K562 (cell line): ENCODE measurements around the gene FANCD2. TPM values are rescaled to one million over a fixed set of nuclear protein-coding genes. Genes with fewer than 3 reads are reported as not detected.

Source experiments
- ATAC-seq: fragments of 200-7000 bp; cut with Tn5 transposase; 3 replicates; pipeline ENCODE4 v1.9.1; 2020; ENCODE audit warnings: moderate library complexity
- BruUV-seq: library from RNA; stranded (reverse); fragments of 400-500 nt; replicated peaks from 2 replicates; lab custom pipeline; 2021; lab: Mats Ljungman, UMichigan
- CTCF ChIA-PET: fragments of 300-600 bp; formaldehyde crosslinking; extraction: SDS; loops from one replicate; lab custom pipeline; 2021; ENCODE audit warnings: low intra/inter-chr PET ratio; lab: Yijun Ruan, JAX
- POLR2A ChIA-PET: fragments of 300-600, 350-650 bp; sonication (Branson Sonifier 250); formaldehyde crosslinking; extraction: SDS; loops from one replicate; lab custom pipeline; 2021; ENCODE audit warnings: antibody characterized with exemption, inconsistent platforms; lab: Yijun Ruan, JAX
- DNase-seq, 4 experiments: peaks; one replicate each; pipeline versions ENCODE4 v3.0.0 to v3.0.0-alpha.2; 2011 to 2018; ENCODE audit warnings: low spot score in 3 of 4, mixed read lengths in 3 of 4; ENCODE audit errors: extremely low read depth in 1 of 4
- FAIRE-seq: peaks from 2 replicates; lab custom pipeline; 2011; peaks lifted over from hg19 to GRCh38; lab: Jason Lieb, UNC
- H2AFZ ChIP-seq: 2 replicates; pipeline ENCODE4 v1.6.0; 2011; ENCODE audit warnings: low read depth, low read length, control low read depth, inconsistent platforms
- H3K27ac ChIP-seq: fragments of 200-600 bp; 3 replicates; pipeline ENCODE4 v1.8.0; 2011; ENCODE audit warnings: low read depth, mild to moderate bottlenecking, control low read depth, inconsistent platforms, low read length, moderate library complexity, mixed read lengths; ENCODE audit errors: extremely low read depth
- H3K27me3 ChIP-seq, 2 experiments: fragments of 300-600 bp in 1 of 2; 2 replicates in 1 of 2; 3 replicates in 1 of 2; pipeline versions ENCODE4 v1.6.0 to v1.8.0; 2011; ENCODE audit warnings: inconsistent platforms in 2 of 2, low read length in 2 of 2, mild to moderate bottlenecking in 1 of 2, mixed read lengths in 1 of 2, moderate library complexity in 1 of 2; ENCODE audit not compliant: control insufficient read depth in 2 of 2, insufficient read depth in 2 of 2
- H3K36me3 ChIP-seq: fragments of 300-600 bp; 3 replicates; pipeline ENCODE4 v1.8.0; 2011; ENCODE audit warnings: mild to moderate bottlenecking, low read length, inconsistent platforms; ENCODE audit not compliant: control insufficient read depth, insufficient read depth
- H3K4me1 ChIP-seq, 2 experiments: fragments of 200-600 bp in 1 of 2; replicated peaks in 1 of 2; 2 replicates in 1 of 2; 3 replicates in 1 of 2; pipeline versions ENCODE4 v1.5.1 to v1.8.0; 2011; ENCODE audit warnings: inconsistent platforms in 2 of 2, low read length in 2 of 2, mild to moderate bottlenecking in 1 of 2, mixed read lengths in 1 of 2, moderate library complexity in 1 of 2; ENCODE audit not compliant: control insufficient read depth in 2 of 2, insufficient read depth in 2 of 2
- H3K4me2 ChIP-seq: 2 replicates; pipeline ENCODE4 v1.6.1; 2011; ENCODE audit warnings: low read length, control low read depth, inconsistent platforms, mixed read lengths; ENCODE audit not compliant: insufficient read depth
- H3K4me3 ChIP-seq: fragments of 200-600 bp; sonication (generic), shearing (Covaris generic); 2 replicates; pipeline ENCODE4 v1.5.1; 2016; ENCODE audit warnings: control low read depth, inconsistent platforms
- H3K79me2 ChIP-seq: fragments of 200-600 bp; 3 replicates; pipeline ENCODE4 v1.8.0; 2011; ENCODE audit warnings: low read length, inconsistent platforms; ENCODE audit not compliant: control insufficient read depth, insufficient read depth
- H3K9ac ChIP-seq, 2 experiments: 2 replicates each; pipeline versions ENCODE4 v1.6.0 to v1.6.1; 2011; ENCODE audit warnings: low read depth in 2 of 2, low read length in 2 of 2, control low read depth in 1 of 2, inconsistent platforms in 1 of 2, mild to moderate bottlenecking in 1 of 2, mixed read lengths in 1 of 2; ENCODE audit not compliant: insufficient read depth in 1 of 2
- H3K9me1 ChIP-seq: one replicate; pipeline ENCODE4 v1.6.0; 2011; ENCODE audit warnings: inconsistent platforms, mild to moderate bottlenecking, low read length, moderate library complexity; ENCODE audit not compliant: control insufficient read depth, insufficient read depth
- H3K9me3 ChIP-seq: replicated peaks from 2 replicates; pipeline ENCODE4 v1.5.1; 2011; ENCODE audit warnings: low read depth, low read length, inconsistent platforms; ENCODE audit not compliant: control insufficient read depth, insufficient read depth
- H4K20me1 ChIP-seq: replicated peaks from 2 replicates; pipeline ENCODE4 v1.6.1; 2011; ENCODE audit warnings: low read length, inconsistent platforms, mixed read lengths; ENCODE audit not compliant: control insufficient read depth, insufficient read depth
- ARID2 ChIP-seq: fragments of 450-650 bp; IDR thresholded peaks from 2 replicates; pipeline ENCODE4 v1.6.1; 2017; ENCODE audit warnings: antibody characterized with exemption, mild to moderate bottlenecking
- CTCF ChIP-seq, 3 experiments: IDR thresholded peaks in 2 of 3; conservative IDR thresholded peaks in 1 of 3; 2 replicates each; pipeline ENCODE4 v1.5.1; 2011 to 2012; ENCODE audit warnings: low read length in 3 of 3, mild to moderate bottlenecking in 3 of 3, control low read depth in 2 of 3, improper control_type of control experiment in 1 of 3, inconsistent platforms in 1 of 3, low read depth in 1 of 3, mixed read lengths in 1 of 3, moderate library complexity in 1 of 3; ENCODE audit not compliant: insufficient read depth in 2 of 3
- HMGXB4 ChIP-seq: sonication (generic); formaldehyde crosslinking; IDR thresholded peaks from 2 replicates; pipeline ENCODE4 v1.8.1; 2023; ENCODE audit warnings: mild to moderate bottlenecking, missing genetic modification reagents
- HNRNPUL1 ChIP-seq: fragments of 200-400 bp; formaldehyde crosslinking; IDR thresholded peaks from 2 replicates; pipeline ENCODE4 v1.6.1; 2017; ENCODE audit warnings: low read length
- NR4A1 ChIP-seq, 2 experiments: fragments of 250-450 bp in 1 of 2; fragments of 450-650 bp in 1 of 2; sonication (Bioruptor Pico) in 1 of 2; IDR thresholded peaks; 2 replicates each; pipeline versions ENCODE4 v1.4.0 to v1.6.1; 2016 to 2020; ENCODE audit warnings: mild to moderate bottlenecking in 2 of 2, missing compliant biosample characterization in 1 of 2, missing genetic modification characterization in 1 of 2, moderate library complexity in 1 of 2
- SMARCA5 ChIP-seq: fragments of 450-650 bp; IDR thresholded peaks from 2 replicates; pipeline ENCODE4 v1.6.1; 2016
- ZNF280B ChIP-seq: fragments of 250-450 bp; sonication (Bioruptor Pico); IDR thresholded peaks from 2 replicates; pipeline ENCODE4 v1.5.1; 2021; ENCODE audit warnings: mild to moderate bottlenecking
- ZNF518B ChIP-seq: fragments of 250-450 bp; sonication (Bioruptor Pico); IDR thresholded peaks from 2 replicates; pipeline ENCODE4 v1.5.0; 2021; ENCODE audit warnings: mild to moderate bottlenecking, moderate library complexity
- WGBS: fragments of 100-300 bp; shearing (Covaris generic); methylation state at CpG from one replicate; pipeline ENCODE4 v1.1.6; 2016; ENCODE audit warnings: low coverage, mixed read lengths; ENCODE audit not compliant: insufficient coverage; ENCODE audit errors: missing lambda C conversion rate; 5-methylcytosine and 5-hydroxymethylcytosine counted together
- in situ Hi-C: fragments of 300-500 bp; cut with MboI; formaldehyde crosslinking; loops from 4 replicates; pipeline ENCODE4 v1.15.0; 2018; ENCODE audit warnings: inconsistent platforms, mixed read lengths
- intact Hi-C: fragments of 100-400 bp; cut with micrococcal nuclease; formaldehyde crosslinking; loops from 2 replicates; pipeline ENCODE4 v1.14.2; 2022
- polyA plus RNA-seq, 8 experiments: library from polyadenylated mRNA; depleted of rRNA in 4 of 8; stranded (reverse) in 5 of 8; unstranded in 3 of 8; fragments of >200 nt; fragmentation: Nextera tagmentation in 2 of 8; fragmentation: Illumina TruSeq in 1 of 8; extraction: Ambion mirVana in 2 of 8; extraction: Trizol in 1 of 8; gene quantifications; 2 replicates each; pipeline versions ENCODE4 v1.2.1 to v1.2.3, GENCODE V29; 2011 to 2014; ENCODE audit warnings: inconsistent platforms in 1 of 8, missing spikeins in 1 of 8
- total RNA-seq, 7 experiments: library from RNA; depleted of rRNA in 6 of 7; stranded (reverse); fragments of >200 nt in 6 of 7; fragmentation: Illumina TruSeq in 2 of 7; extraction: Trizol in 2 of 7; gene quantifications; 2 replicates each; pipeline versions ENCODE4 v1.2.1 to v1.2.3, GENCODE V29; 2011 to 2021; ENCODE audit warnings: low replicate concordance in 1 of 7

Gene FANCD2
- total and polyA plus RNA-seq, 9 of the 15 experiments (the other 6 are each of a cell fraction or from before 2014, with no cell fraction given), result 59.4 to 137 (median 96.1) TPM

GRCh38 chr3:10149226-10149625 is 123.0 kb downstream of the FANCD2 start:
- 96% methylated on average over 8 of the region's 8 CpGs for WGBS
- no peaks in the 10 kb centered on the region for H3K9me1 ChIP-seq
- ChIA-PET POLR2A (interaction anchor here (0.7 to 0.9 kb wide), 2 partner anchors 15 to 22 kb away, joined by 3 to 4 read pairs; no protein-coding TSS in a partner anchor), CTCF (no interaction called here)
- H3K9me3 ChIP-seq, result no peaks in the 10 kb centered on the region
- peaks cover 33% of the 10 kb centered on the region for H3K79me2 ChIP-seq
- H3K9ac ChIP-seq, result no peak overlapping the region; a peak in 1 of 4 replicates
- no peaks in the 10 kb centered on the region for H3K27me3 ChIP-seq
- H3K4me2 ChIP-seq, result no peak overlapping the region
- no TSS peak for BruUV-seq
- peaks cover 83% of the 10 kb centered on the region for H3K36me3 ChIP-seq
- H3K4me3 ChIP-seq, result no peak overlapping the region
- H4K20me1 ChIP-seq, result no peaks in the 10 kb centered on the region; the same call in 1 of the 2 replicates
- FAIRE-seq (no peak), ATAC-seq (no peak), DNase-seq (no peak)
- no peak overlapping the region for H2AFZ ChIP-seq
- in situ Hi-C loops (no loop called here), intact Hi-C loops (no loop called here)
- peaks cover 2 to 3% of the 10 kb centered on the region in 2 experiments; a peak in 4 of 5 replicates for H3K4me1 ChIP-seq
- no peak overlapping the region for H3K27ac ChIP-seq
- no peak for TF ChIP-seq ZNF280B
- no peak for TF ChIP-seq HMGXB4 (CRISPR knock-in tag)
- TF ChIP-seq ARID2, result no peak
- TF ChIP-seq SMARCA5, result no peak
- no peak for TF ChIP-seq CTCF (IDR thresholded peaks at IDR 0.05 in 2 of 3, conservative IDR thresholded peaks at IDR 0.05 in 1 of 3; ENCODE audit: insufficient read depth in 2 of 3, low read depth in 1 of 3, low read length in 3 of 3)
- TF ChIP-seq ZNF518B (CRISPR knock-in tag), result no peak
- no peak for TF ChIP-seq NR4A1 (CRISPR knock-in tag; IDR thresholded peaks at IDR 0.05)
- TF ChIP-seq NR4A1 (tag; IDR thresholded peaks at IDR 0.05), result no peak
- no peak for TF ChIP-seq HNRNPUL1
